ENCODE measurements around the gene RFX6.
A peak's percentile ranks its signal among the peaks of the same experiment; 100 is the strongest.

RFX6 gene

DNA sequence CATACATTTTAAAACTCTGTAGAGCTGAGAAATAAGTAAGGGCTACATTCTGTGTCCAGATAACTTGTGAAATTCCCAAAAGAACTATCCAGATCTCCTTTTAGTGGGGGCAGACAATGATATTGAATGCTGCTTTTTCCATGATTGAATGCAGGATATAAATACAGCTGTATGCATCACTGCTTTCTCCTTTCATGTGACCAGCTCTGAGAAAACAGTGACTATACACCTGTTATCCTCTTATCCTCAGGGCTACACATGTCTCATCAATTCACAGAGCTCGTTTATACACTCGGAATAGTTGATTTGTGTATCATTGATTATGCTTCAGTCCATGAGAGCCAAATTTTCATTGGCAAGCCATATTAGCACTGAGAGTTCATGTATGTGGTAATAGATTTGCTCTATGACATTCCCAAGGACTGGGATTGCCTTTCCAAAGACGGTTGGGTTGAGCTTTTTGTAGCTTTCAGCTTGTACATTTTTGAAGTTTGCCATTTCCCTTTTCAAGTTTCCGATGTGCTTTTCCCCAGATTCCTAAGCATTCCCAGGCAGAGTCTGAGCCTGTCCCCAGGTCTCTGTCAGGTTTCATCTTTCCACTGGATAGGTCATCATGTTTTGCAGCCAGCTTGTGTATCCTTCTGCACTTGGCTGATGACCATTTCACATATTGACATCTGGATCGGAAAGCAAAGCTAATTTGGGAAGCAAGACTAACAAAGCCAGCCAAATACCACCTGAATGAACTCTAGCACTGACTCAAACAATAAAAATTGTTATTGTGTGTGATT is 97.7 kb downstream of the RFX6 start:
- DNase-seq, result no peak

DNA sequence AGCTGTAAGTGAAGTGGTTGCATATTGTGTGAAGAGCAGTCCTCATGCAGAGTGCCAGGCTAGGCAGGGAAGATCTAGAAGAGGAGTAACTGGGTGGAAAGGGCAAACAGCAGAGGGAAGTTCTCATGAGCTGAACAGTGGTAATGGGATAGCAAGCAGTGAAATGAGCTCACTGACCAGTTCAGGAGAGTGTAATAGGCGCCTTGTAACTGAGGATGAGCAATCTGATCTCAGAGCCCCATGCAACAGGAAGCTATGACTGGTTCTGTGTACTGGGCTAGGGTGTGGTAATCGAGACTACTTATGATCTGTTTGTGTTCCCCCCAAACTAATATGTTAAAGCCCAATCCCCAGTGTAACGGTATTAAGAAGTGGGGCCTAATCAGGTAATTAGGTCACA is 98.6 kb downstream of the RFX6 start:
- DNase-seq, result peak; percentile 83

DNA sequence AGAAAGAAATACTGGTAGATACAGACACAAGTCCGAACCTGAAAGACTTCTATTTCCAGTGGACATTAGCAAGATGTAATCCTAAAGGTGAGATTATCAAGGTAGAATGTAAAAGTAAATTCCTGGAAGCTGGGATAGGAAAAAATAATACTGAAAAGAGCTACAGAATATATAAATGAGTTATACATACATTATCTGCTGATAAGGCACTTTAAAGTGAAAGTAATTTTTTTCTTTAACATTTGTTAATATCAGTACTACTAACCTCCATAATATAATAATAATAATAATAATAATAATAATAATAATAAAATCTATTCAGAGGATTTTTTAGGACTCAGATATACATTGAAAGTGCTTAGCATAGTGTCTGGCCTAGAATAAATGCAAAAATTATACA is 102.5 kb downstream of the RFX6 start:
- DNase-seq, result no peak
